ENCODE measurements around the gene LRP1.

- no peak for TF ChIP-seq CTCF (IDR thresholded peaks at IDR 0.05; ENCODE audit: insufficient read depth, low read depth, low read length)
- TF ChIP-seq EZH2 (IDR thresholded peaks at IDR 0.05; ENCODE audit: insufficient read depth, low read length), result no peak
Measured at GRCh38 chr12:57196439-57196838, 68.2 kb downstream of the LRP1 start.

Data from astrocyte (in vitro differentiated cells and primary cell).